Right forelimb (tissue), 1 donor: ENCODE measurements around the gene CDKN2B.

Source experiments
- DNase-seq: peaks from one replicate; pipeline ENCODE4 v3.0.0-alpha.2; 2018

Gene CDKN2B

GRCh38 chr9:22033012-22033630, 24.0 kb upstream of the CDKN2B start:
- DNase-seq, result no peak

DNA sequence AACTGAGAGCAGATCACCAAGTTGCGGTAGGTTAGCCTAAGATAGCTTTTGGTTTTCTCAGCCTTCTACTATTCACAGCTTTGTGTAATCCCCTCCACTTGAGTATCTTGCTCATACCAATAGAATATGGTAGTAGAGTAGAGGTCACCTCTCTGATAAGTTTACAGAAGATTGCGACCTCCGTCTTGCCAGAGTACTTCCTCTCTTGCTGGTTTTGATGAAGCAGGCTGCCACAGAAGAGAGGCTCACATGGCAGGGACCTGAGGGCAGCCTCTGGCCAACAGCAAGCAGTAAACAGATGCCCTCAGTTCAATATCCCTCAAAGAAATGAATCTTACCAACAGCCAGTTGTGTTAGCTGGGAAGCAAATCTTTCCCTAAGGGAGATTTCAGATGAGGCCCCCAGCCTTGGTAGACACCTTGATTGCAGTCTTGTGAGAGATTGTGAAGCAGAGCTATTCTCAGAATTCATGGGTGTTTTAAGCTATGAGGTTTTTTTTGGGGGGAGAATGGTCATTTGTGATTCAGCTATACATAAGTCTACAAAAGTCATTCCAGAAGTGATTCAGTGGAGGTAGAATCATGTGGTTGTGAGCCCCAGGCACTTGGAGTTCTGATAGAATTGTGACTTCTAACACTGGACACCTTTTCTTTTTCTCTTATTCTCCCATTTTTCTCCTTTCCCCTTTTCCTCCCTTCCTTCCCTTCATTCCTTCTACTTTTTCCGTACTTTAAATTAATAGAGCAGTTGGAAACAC, 22.7 kb upstream of the CDKN2B start:
- no peak for DNase-seq

GRCh38 chr9:22030101-22030598, 21.0 kb upstream of the CDKN2B start:
- no peak for DNase-seq

GRCh38 chr9:22029231-22029630, 20.1 kb upstream of the CDKN2B start:
- no peak for DNase-seq

DNA sequence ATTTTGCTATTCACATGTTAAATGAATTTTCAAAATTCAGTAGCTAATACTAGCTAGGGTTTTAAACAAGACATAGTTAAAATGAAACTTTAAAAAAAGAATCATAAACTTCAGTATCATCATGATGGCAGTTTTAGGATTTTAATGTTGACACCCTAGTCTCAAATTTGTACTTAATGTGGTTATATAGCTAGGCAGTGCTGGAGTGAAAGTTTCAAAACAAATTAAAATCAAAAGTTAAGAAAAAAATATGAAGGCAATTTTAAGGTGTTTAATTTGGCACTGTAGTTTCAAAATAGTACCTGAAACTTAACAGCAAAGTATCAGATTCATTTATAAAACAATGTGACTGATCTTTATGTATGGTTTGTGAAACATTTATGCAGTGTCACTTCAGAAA, 19.3 kb upstream of the CDKN2B start:
- no peak for DNase-seq

DNA sequence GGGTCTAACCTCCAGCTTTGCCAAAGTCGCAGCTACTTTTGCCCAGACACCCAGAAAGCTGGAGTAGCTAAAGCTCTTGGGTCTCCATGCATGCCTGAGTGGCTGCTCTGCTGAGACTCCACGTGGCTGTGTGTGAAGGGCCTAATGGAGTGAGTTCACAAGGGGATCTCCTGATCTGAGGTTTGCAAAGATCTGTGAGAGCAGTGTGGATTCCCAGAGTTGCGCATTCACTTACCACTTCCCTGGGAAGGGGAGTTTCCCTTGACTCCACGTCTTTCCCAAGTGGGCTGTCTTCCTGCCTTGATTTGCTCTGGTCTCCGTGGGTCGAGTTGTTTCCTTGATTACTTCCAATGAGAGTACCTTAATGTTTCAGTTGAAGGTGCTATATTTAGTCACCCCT, 17.6 kb upstream of the CDKN2B start:
- DNase-seq, result no peak

DNA sequence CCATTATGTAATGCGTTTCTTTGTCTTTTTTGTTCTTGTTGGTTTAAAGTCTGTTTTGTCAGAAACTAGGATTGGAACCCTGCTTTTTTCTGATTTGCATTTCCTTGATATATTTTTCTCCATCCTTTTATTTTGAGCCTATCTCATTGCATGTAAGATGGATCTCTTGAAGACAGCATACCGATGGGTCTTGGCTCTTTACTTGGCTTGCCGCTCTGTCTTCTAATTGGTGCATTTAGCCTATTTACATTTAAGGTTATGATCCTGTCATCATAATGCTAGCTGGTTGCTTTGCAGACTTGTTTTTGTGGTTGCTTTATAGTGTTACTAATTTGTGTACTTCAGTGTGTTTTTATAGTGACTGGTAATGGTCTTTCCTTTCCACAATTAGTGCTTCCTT, 13.3 kb upstream of the CDKN2B start:
- no peak for DNase-seq

DNA sequence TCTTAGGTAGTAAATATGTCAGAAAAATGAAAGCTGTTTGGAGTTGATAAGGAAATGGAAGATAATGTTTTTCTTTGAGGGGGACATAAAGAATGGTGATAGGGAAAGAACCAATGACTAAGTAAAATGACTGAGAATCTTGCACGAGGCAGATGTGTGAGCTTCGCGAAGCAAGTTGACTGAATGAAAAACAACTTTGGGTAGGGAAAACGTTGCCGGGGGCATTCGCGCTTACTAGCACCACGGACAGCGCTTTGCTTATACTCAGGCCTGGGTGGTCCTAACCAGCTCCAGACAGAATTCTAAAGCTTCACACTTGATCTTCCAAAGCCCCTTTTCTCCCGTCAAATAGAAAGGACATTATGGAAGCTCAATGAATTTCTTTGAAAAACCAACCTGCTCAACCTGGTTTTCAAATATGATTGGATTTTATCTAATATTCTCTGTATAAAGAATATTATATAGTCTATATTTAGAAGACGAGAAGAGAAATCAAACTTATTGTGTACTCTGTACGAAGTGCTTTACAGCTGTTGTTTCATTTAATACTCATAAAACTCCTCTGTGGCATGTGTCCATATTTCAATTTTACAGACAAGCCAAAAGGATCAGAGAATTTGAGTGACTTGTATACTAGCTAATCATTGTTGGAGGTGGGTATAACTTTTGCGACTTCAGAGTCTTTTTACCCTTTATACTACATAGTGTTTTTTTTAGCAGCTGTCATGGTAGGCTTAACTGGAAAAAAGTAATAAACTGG, 1.9 kb upstream of the CDKN2B start:
- DNase-seq, result peak; percentile 67

GRCh38 chr9:22009506-22009867, 382 bp upstream of the CDKN2B start:
- no peak for DNase-seq

GRCh38 chr9:22008384-22008716, 755 bp downstream of the CDKN2B start:
- no peak for DNase-seq

DNA sequence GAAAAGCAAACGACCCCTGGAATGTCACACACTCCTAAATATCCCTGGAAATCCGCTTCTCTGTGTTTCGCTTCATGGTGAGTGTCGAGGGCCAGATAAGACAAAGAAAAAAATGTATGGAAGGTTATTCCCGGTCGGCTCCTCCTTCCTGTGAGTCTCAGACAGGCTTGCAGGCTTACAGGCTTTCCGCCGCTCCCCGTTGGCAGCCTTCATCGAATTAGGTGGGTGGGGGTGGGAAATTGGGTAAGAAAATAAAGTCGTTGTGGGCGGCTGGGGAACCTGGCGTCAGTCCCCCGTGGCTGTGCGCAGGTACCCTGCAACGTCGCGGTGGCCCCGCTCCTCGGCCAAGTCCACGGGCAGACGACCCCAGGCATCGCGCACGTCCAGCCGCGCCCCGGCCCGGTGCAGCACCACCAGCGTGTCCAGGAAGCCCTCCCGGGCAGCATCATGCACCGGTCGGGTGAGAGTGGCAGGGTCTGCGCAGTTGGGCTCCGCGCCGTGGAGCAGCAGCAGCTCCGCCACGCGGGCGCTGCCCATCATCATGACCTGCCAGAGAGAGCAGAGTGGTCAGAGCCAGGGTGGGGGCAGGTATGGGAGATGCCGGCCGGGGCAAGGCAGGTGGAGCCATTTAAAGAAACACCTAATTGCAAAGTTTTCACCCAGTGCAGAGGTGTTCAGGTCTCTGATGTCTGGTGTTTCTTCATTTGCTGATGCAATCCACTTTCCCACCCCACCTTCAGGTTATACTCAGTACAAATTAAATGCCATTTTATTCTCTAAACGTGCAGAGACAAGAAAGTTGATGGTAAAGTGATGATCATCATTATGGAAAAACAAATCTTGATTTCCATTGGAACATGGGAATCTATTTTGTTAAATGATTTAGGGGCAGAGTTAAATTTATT, 3.2 kb downstream of the CDKN2B start:
- no peak for DNase-seq

GRCh38 chr9:22005021-22005701, 3.9 kb downstream of the CDKN2B start:
- no peak for DNase-seq

GRCh38 chr9:22002038-22002437, 7.1 kb downstream of the CDKN2B start:
- DNase-seq, result no peak

DNA sequence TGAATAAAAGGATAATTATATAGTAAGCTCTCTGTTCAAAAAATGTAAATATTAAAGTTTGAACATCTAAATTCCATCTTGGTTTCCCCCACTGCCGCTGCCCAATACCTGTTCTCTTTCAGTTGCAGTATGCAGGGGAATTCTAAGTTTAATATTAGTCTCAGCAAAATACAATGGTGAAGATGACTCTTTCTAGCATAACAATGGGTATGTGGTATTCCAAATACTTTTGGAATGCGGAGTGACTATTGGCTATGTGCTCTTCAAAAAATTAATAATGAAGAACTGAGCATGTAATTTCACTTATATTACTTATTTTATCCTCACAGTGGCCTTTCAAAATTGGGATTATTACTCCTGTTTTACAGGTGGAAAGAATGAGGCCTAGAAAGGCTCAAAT, 11.1 kb downstream of the CDKN2B start:
- DNase-seq, result no peak

- DNase-seq, result no peak
Observed at GRCh38 chr9:21997480-21997879, 11.6 kb downstream of the CDKN2B start.

DNA sequence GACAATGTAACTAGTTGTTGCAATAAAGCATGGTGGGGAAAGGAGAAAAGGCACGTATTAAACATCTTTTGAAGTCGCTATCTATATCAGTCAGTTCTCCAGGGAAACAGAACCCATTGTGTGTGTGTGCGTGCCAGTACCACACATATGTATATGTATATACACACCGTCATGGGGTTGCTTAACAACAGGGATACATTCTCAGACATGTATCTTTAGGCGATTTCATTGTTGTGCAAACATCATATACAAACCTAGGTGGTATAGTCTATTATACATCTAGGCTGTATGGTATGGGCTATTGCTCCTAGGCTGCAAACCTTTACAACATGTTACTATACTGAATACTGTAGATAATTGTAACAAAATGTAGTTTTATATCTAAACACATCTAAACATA, 12.2 kb downstream of the CDKN2B start:
- DNase-seq, result no peak

DNA sequence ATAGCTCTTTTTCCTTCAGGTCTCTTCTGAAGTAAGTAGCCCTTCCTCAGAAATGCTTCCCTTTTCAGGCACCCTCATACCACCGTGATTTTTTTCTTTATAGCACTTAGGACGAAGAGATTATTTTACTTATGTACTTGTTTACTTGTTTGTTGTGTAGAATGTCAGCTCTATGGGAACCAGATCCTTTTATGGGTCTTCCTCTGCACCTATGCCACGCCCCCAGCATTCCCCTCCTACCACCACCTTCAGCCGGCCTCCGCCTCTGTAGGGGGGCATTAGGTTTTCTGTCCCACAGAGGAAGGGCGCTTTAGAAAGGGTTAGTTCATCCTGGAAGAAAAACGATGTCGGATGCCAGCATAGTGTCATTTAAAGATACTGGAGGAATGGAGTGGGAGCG, 12.7 kb downstream of the CDKN2B start:
- no peak for DNase-seq

- DNase-seq, result peak; percentile 61
Observed at GRCh38 chr9:21995666-21996398, 13.3 kb downstream of the CDKN2B start.

DNA sequence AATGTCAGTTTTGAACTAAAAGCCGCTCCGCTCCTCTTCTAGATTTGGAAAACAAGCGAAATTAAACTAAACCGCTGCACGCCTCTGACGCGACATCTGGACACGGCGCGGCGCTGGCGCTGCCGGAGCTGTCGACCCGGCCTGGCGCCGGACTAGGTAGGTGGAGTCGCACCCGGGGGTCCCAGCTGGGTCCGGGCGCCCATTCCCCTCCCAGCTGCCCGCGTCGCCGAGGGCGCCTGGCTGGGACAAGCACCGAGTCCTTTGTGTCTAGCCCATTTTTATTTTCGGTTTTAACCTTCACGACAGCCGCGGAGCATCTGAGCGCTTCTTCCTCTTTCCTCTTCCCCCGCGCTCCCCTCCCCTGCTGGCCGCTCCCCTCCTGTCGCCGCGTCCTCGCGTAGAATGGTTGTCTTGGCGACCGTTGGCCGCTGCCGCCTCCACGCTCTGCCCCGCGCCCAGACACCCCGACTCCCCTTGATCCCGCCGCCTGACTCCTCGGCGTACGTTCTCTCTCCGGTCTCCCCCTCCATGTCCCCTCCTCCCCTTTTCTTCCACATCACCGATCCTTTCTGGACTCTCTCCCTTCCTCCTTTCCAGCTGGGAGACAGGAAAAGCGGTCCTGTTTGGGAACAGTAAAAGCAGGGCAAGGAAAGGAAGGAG, 14.0 kb downstream of the CDKN2B start:
- peak; percentile 73 for DNase-seq

- peak; percentile 69 for DNase-seq
Observed at GRCh38 chr9:21994556-21995005, 14.5 kb downstream of the CDKN2B start, which contains the start of gene CDKN2B-AS1. Gene CDKN2B-AS1, plus strand, starts transcription at chr9:21994791.
